Measurements from ENCODE around the gene HES5.

- no peak for TF ChIP-seq ZNF274 (IDR thresholded peaks at IDR 0.05; ENCODE audit: low read depth, low read length)
- TF ChIP-seq YY1 (IDR thresholded peaks at IDR 0.05; ENCODE audit: insufficient read depth, insufficient read length) = no peak
- TF ChIP-seq SUZ12 (IDR thresholded peaks at IDR 0.05; ENCODE audit: extremely low read depth, insufficient read depth, insufficient read length) = no peak
Observed at GRCh38 chr1:2554621-2555387, 24.7 kb upstream of the HES5 start.

Data from NT2/D1 (cell line).